ENCODE data around the gene PTPN11.

DNA sequence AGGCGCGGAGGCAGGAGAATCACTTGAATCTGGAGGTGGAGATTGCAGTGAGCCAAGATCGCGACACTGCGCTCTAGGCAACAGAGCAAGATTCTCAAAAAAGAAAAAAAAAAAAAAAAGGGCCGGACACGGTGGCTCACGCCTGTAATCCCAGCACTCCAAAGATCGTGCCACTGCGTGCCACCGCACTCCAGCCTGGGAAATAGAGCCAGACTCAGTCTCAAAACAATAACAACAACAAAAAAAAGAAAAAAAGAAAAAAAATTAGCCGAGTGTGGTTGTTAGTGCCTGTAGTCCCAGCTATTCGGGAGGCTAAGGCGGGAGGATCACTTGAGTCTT lies 8.9 kb upstream of the PTPN11 start:
- no peak for TF ChIP-seq SIN3A (IDR thresholded peaks at IDR 0.05; ENCODE audit: borderline replicate concordance, low read depth, low read length)
- TF ChIP-seq, protein P1, sequence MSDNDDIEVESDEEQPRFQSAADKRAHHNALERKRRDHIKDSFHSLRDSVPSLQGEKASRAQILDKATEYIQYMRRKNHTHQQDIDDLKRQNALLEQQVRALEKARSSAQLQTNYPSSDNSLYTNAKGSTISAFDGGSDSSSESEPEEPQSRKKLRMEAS (IDR thresholded peaks at IDR 0.05; ENCODE audit: low read depth): no peak
- no peak for TF ChIP-seq NRF1 (IDR thresholded peaks at IDR 0.05; ENCODE audit: low read depth, low read length)

Data from SK-N-SH (cell line).